Muscle layer of colon (tissue), 2 donors: Measurements from ENCODE around the gene EPHA6.
"Not testable (repeated sequence)": the region's sequence is repeated elsewhere in the genome, so short reads cannot be mapped to it uniquely, and the experiment has no call there.

Source experiments
- H3K27ac ChIP-seq: one replicate; pipeline ENCODE4 v1.7.0; 2013; ENCODE audit warnings: low read depth, mild to moderate bottlenecking, low read length, moderate library complexity
- H3K27me3 ChIP-seq, 2 donors: one replicate each; pipeline ENCODE4 v1.7.0; 2013; ENCODE audit warnings: low read length in 2 of 2, mild to moderate bottlenecking in 2 of 2; ENCODE audit not compliant: insufficient read depth in 2 of 2, control insufficient read depth in 1 of 2
- H3K36me3 ChIP-seq: one replicate; pipeline ENCODE4 v1.7.0; 2013; ENCODE audit warnings: mild to moderate bottlenecking, low read length; ENCODE audit not compliant: insufficient read depth
- H3K4me1 ChIP-seq: one replicate; pipeline ENCODE4 v1.7.0; 2013; ENCODE audit warnings: mild to moderate bottlenecking, low read length; ENCODE audit not compliant: insufficient read depth
- H3K4me3 ChIP-seq, 2 donors: one replicate each; pipeline ENCODE4 v1.7.0; 2013; ENCODE audit warnings: low read length in 2 of 2, low read depth in 1 of 2, mild to moderate bottlenecking in 1 of 2, moderate library complexity in 1 of 2
- H3K9ac ChIP-seq: one replicate; pipeline ENCODE4 v1.7.0; 2013; ENCODE audit warnings: low read length
- H3K9me3 ChIP-seq: one replicate; pipeline ENCODE4 v1.7.0; 2013; ENCODE audit warnings: mild to moderate bottlenecking, low read length
- donor health status: abdominal sarcoma.
- donor health status: Adenocarcinoma of cecum.

EPHA6 gene

GRCh38 chr3:96915445-96915844 is 101.1 kb downstream of the EPHA6 start:
- Histone ChIP-seq H3K9ac (no peak overlapping the region), H3K4me1 (no peaks in the 10 kb centered on the region), H3K9me3 (no peaks in the 10 kb centered on the region), H3K27ac (no peak overlapping the region), H3K4me3 (no peak overlapping the region), H3K27me3 (no peaks in the 10 kb centered on the region), H3K36me3 (no peaks in the 10 kb centered on the region)

GRCh38 chr3:96931119-96931862 is 116.9 kb downstream of the EPHA6 start:
- Histone ChIP-seq H3K27me3 (no peaks in the 10 kb centered on the region), H3K9ac (no peak overlapping the region), H3K27ac (no peak overlapping the region), H3K4me1 (no peaks in the 10 kb centered on the region), H3K9me3 (no peaks in the 10 kb centered on the region), H3K4me3 (no peak overlapping the region), H3K36me3 (no peaks in the 10 kb centered on the region)

GRCh38 chr3:96942131-96942530 is 127.7 kb downstream of the EPHA6 start:
- not testable (repeated sequence) for H3K36me3 ChIP-seq, H3K27me3 ChIP-seq, H3K9ac ChIP-seq, H3K27ac ChIP-seq, H3K9me3 ChIP-seq, H3K4me3 ChIP-seq, H3K4me1 ChIP-seq

- Histone ChIP-seq H3K9me3 (no peaks in the 10 kb centered on the region), H3K27ac (no peak overlapping the region), H3K4me1 (no peaks in the 10 kb centered on the region)
Measured at GRCh38 chr3:96958856-96959255, 144.5 kb downstream of the EPHA6 start.

GRCh38 chr3:96959474-96959873 is 145.1 kb downstream of the EPHA6 start:
- no peak overlapping the region for H3K27ac ChIP-seq
- H3K9me3 ChIP-seq = no peaks in the 10 kb centered on the region

More at GRCh38 chr3:96958856-96959255, 144.5 kb downstream of the EPHA6 start:
- H3K9ac ChIP-seq = no peak overlapping the region
- H3K27me3 ChIP-seq = no peaks in the 10 kb centered on the region
- H3K4me3 ChIP-seq = no peak overlapping the region
- no peaks in the 10 kb centered on the region for H3K36me3 ChIP-seq

GRCh38 chr3:96959901-96960641 is 145.7 kb downstream of the EPHA6 start:
- no peaks in the 10 kb centered on the region for H3K9me3 ChIP-seq
- no peak overlapping the region for H3K4me3 ChIP-seq
- no peaks in the 10 kb centered on the region for H3K27me3 ChIP-seq
- H3K4me1 ChIP-seq = peaks cover 2% of the 10 kb centered on the region
- H3K27ac ChIP-seq = no peak overlapping the region
- H3K36me3 ChIP-seq = no peaks in the 10 kb centered on the region
- no peak overlapping the region for H3K9ac ChIP-seq

More at GRCh38 chr3:96959474-96959873, 145.1 kb downstream of the EPHA6 start:
- Histone ChIP-seq H3K4me3 (no peak overlapping the region), H3K27me3 (no peaks in the 10 kb centered on the region), H3K36me3 (no peaks in the 10 kb centered on the region), H3K4me1 (no peaks in the 10 kb centered on the region), H3K9ac (no peak overlapping the region)

GRCh38 chr3:96960661-96961330 is 146.4 kb downstream of the EPHA6 start:
- Histone ChIP-seq H3K4me3 (no peak overlapping the region), H3K9ac (no peak overlapping the region), H3K27me3 (no peaks in the 10 kb centered on the region), H3K9me3 (no peaks in the 10 kb centered on the region), H3K4me1 (peaks cover 5% of the 10 kb centered on the region), H3K27ac (no peak overlapping the region), H3K36me3 (no peaks in the 10 kb centered on the region)

- Histone ChIP-seq H3K9me3 (no peaks in the 10 kb centered on the region), H3K27me3 (no peaks in the 10 kb centered on the region), H3K9ac (no peak overlapping the region), H3K4me3 (no peak overlapping the region), H3K36me3 (no peaks in the 10 kb centered on the region), H3K4me1 (peaks cover 5% of the 10 kb centered on the region), H3K27ac (no peak overlapping the region)
Measured at GRCh38 chr3:96961576-96961975, 147.2 kb downstream of the EPHA6 start.

- no peaks in the 10 kb centered on the region for H3K36me3 ChIP-seq
- H3K27ac ChIP-seq = no peak overlapping the region
- H3K9ac ChIP-seq = no peak overlapping the region
- no peaks in the 10 kb centered on the region for H3K27me3 ChIP-seq
- H3K9me3 ChIP-seq = no peaks in the 10 kb centered on the region
- H3K4me1 ChIP-seq = peaks cover 5% of the 10 kb centered on the region
- no peak overlapping the region for H3K4me3 ChIP-seq
Measured at GRCh38 chr3:96966181-96966929, 152.0 kb downstream of the EPHA6 start.

- H3K9me3 ChIP-seq = no peaks in the 10 kb centered on the region
- H3K36me3 ChIP-seq = no peaks in the 10 kb centered on the region
- H3K9ac ChIP-seq = no peak overlapping the region
Measured at GRCh38 chr3:96970211-96970610, 155.8 kb downstream of the EPHA6 start.

GRCh38 chr3:96977671-96978070 is 163.3 kb downstream of the EPHA6 start:
- no peak overlapping the region for H3K4me3 ChIP-seq
- no peaks in the 10 kb centered on the region for H3K27me3 ChIP-seq
- no peaks in the 10 kb centered on the region for H3K9me3 ChIP-seq
- no peak overlapping the region for H3K9ac ChIP-seq
- no peaks in the 10 kb centered on the region for H3K36me3 ChIP-seq
- H3K4me1 ChIP-seq = no peaks in the 10 kb centered on the region
- no peak overlapping the region for H3K27ac ChIP-seq

More at GRCh38 chr3:96970211-96970610, 155.8 kb downstream of the EPHA6 start:
- peaks cover 2% of the 10 kb centered on the region for H3K4me1 ChIP-seq
- no peak overlapping the region for H3K27ac ChIP-seq
- no peak overlapping the region for H3K4me3 ChIP-seq
- no peaks in the 10 kb centered on the region for H3K27me3 ChIP-seq
